Subcutaneous abdominal adipose tissue (tissue), 5 donors: ENCODE data around the gene MASP2.
"Not testable (repeated sequence)": the region's sequence is repeated elsewhere in the genome, so short reads cannot be mapped to it uniquely, and the experiment has no call there.

ENCODE experiments used
- H3K27ac ChIP-seq: one replicate; pipeline ENCODE4 v1.7.0; 2013; ENCODE audit warnings: low read depth, mild to moderate bottlenecking, inconsistent platforms, low read length, moderate library complexity
- H3K27me3 ChIP-seq, 5 donors: one replicate each; pipeline ENCODE4 v1.7.0; 2013; ENCODE audit warnings: low read length in 5 of 5, inconsistent platforms in 1 of 5; ENCODE audit not compliant: control insufficient read depth in 5 of 5, insufficient read depth in 4 of 5
- H3K36me3 ChIP-seq, 5 donors: one replicate each; pipeline ENCODE4 v1.7.0; 2013; ENCODE audit warnings: low read length in 5 of 5; ENCODE audit not compliant: control insufficient read depth in 5 of 5, insufficient read depth in 5 of 5
- H3K4me1 ChIP-seq, 5 donors: one replicate each; pipeline ENCODE4 v1.7.0; 2013; ENCODE audit warnings: low read length in 5 of 5, mild to moderate bottlenecking in 3 of 5, moderate library complexity in 1 of 5; ENCODE audit not compliant: control insufficient read depth in 5 of 5, insufficient read depth in 5 of 5
- H3K4me3 ChIP-seq, 5 donors: one replicate each; pipeline ENCODE4 v1.7.0; 2013; ENCODE audit warnings: low read length in 5 of 5, low read depth in 1 of 5
- H3K9ac ChIP-seq, 5 donors: one replicate each; pipeline ENCODE4 v1.7.0; 2013; ENCODE audit warnings: low read length in 5 of 5, mild to moderate bottlenecking in 4 of 5, moderate library complexity in 3 of 5
- H3K9me3 ChIP-seq, 5 donors: one replicate each; pipeline ENCODE4 v1.7.0; 2013; ENCODE audit warnings: low read length in 5 of 5; ENCODE audit not compliant: control insufficient read depth in 5 of 5
- donor health status: healthy.
- donor health status: healthy.
- donor health status: healthy.
- donor health status: healthy.
- donor health status: healthy.

The MASP2 gene

DNA sequence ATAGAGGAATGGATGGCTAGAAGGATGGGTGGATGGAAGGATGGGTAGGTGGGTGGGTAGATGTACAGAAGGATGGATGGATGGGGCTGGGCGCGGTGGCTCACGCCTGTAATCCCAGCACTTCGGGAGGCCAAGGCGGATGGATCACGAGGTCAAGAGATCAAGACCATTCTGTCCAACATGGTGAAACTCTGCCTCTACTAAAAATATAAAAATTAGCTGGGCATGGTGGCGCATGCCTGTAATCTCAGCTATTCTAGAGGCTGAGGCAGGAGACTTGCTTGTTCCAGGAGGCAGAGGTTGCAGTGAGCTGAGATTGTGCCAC lies 7.0 kb downstream of the MASP2 start:
- not testable (repeated sequence) for H3K36me3 ChIP-seq, H3K9me3 ChIP-seq, H3K9ac ChIP-seq, H3K4me3 ChIP-seq, H3K27ac ChIP-seq, H3K4me1 ChIP-seq
- peaks cover 0 to 11% (median 4%) of the 10 kb centered on the region in 5 donors for H3K27me3 ChIP-seq

DNA sequence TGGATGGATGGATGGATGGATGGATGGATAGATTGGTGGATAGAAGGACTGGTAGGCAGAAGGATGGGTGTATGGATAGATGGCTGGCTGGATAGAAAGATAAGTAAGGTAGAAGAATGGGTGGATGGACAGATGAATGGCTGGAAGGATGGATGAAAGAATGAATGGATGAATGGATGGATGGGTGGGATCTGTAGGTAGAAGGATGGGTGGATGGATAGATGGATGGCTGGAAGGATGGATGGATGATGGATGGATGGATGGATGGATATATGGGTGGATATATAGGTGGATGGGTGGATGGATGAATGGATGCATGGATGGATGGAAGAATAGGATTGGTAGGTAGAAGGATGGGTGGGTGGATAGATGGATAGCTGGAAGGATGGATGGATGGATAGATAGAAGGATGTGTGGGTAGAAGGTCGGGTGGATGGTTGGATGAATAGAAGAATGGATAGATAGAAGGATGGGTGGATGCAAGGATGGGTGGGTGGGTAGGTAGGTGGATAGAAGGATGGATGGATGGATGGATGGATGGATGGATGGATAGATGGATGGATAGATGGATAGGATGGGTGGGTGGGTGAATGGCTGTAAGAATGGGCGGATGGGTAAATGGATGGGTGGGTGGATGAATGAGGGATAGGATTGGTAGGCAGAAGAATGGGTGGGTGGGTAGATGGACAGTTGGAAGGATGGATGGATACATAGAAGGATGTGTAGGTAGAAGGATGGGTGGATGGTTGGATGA lies 7.5 kb downstream of the MASP2 start:
- peaks cover 0 to 11% (median 4%) of the 10 kb centered on the region in 5 donors for H3K27me3 ChIP-seq
- H3K36me3 ChIP-seq: no peaks in the 10 kb centered on the region
- H3K4me1 ChIP-seq: no peaks in the 10 kb centered on the region
- H3K27ac ChIP-seq: no peak overlapping the region
- no peaks in the 10 kb centered on the region for H3K9me3 ChIP-seq
- H3K4me3 ChIP-seq: no peak overlapping the region
- peak overlapping the region in 2 of 5 donors; percentile 25 to 54 for H3K9ac ChIP-seq

- Histone ChIP-seq H3K27me3 (peaks cover 0 to 11% (median 4%) of the 10 kb centered on the region in 5 donors), H3K27ac (no peak overlapping the region), H3K9ac (no peak overlapping the region), H3K36me3 (no peaks in the 10 kb centered on the region), H3K4me3 (no peak overlapping the region), H3K4me1 (no peaks in the 10 kb centered on the region), H3K9me3 (no peaks in the 10 kb centered on the region)
These were observed 9.3 kb downstream of the MASP2 start for GRCh38 chr1:11037740-11038182.

GRCh38 chr1:11037019-11037739 lies 9.9 kb downstream of the MASP2 start:
- not testable (repeated sequence) for H3K27ac ChIP-seq, H3K9me3 ChIP-seq, H3K4me3 ChIP-seq, H3K36me3 ChIP-seq, H3K9ac ChIP-seq, H3K4me1 ChIP-seq
- H3K27me3 ChIP-seq: peaks cover 0 to 11% (median 4%) of the 10 kb centered on the region in 5 donors

GRCh38 chr1:11031624-11032262 lies 15.3 kb downstream of the MASP2 start:
- Histone ChIP-seq H3K27me3 (no peaks in the 10 kb centered on the region), H3K9ac (no peak overlapping the region), H3K4me1 (no peaks in the 10 kb centered on the region), H3K4me3 (no peak overlapping the region), H3K9me3 (no peaks in the 10 kb centered on the region), H3K36me3 (peaks cover 12 to 24% (median 17%) of the 10 kb centered on the region in 5 donors), H3K27ac (no peak overlapping the region)

DNA sequence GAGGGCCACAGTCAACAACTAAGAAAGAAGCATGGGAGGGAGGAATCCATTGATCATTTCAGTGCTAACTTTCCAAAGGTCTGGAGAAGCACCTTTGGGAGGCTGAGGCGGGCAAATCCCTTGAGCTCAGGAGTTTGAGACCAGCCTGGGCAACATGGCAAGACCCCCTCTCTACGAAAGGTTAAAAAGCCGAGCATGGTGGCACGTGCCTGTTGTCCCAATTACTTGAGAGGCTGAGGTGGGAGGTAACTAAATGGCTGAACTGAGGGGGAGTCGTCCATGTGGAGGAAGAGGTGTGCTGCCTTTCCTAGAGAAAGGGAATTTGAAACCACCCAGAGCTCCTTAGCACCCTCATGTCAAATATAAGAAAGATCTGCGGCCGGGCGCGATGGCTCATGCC lies 16.2 kb downstream of the MASP2 start:
- no peaks in the 10 kb centered on the region for H3K9me3 ChIP-seq
- no peaks in the 10 kb centered on the region for H3K27me3 ChIP-seq
- peaks cover 0 to 4% (median 0%) of the 10 kb centered on the region in 5 donors for H3K4me1 ChIP-seq
- no peak overlapping the region for H3K27ac ChIP-seq
- H3K36me3 ChIP-seq: peaks cover 21 to 33% (median 26%) of the 10 kb centered on the region in 5 donors
- H3K9ac ChIP-seq: no peak overlapping the region
- no peak overlapping the region for H3K4me3 ChIP-seq

- Histone ChIP-seq H3K27me3 (no peaks in the 10 kb centered on the region), H3K4me1 (peaks cover 0 to 4% (median 0%) of the 10 kb centered on the region in 5 donors), H3K36me3 (peaks cover 46 to 59% (median 53%) of the 10 kb centered on the region in 5 donors), H3K27ac (no peak overlapping the region), H3K9me3 (no peaks in the 10 kb centered on the region), H3K9ac (no peak overlapping the region), H3K4me3 (no peak overlapping the region)
These were observed 19.0 kb downstream of the MASP2 start for GRCh38 chr1:11028018-11028417.

GRCh38 chr1:11027316-11027715 lies 19.7 kb downstream of the MASP2 start:
- peaks cover 50 to 66% (median 56%) of the 10 kb centered on the region in 5 donors for H3K36me3 ChIP-seq
- no peaks in the 10 kb centered on the region for H3K9me3 ChIP-seq
- H3K4me3 ChIP-seq: no peak overlapping the region
- H3K9ac ChIP-seq: no peak overlapping the region
- H3K27ac ChIP-seq: no peak overlapping the region
- no peaks in the 10 kb centered on the region for H3K27me3 ChIP-seq
- peaks cover 0 to 4% (median 0%) of the 10 kb centered on the region in 5 donors for H3K4me1 ChIP-seq

- Histone ChIP-seq H3K4me3 (no peak overlapping the region), H3K27me3 (no peaks in the 10 kb centered on the region), H3K9ac (no peak overlapping the region), H3K27ac (no peak overlapping the region), H3K36me3 (peaks cover 50 to 70% (median 60%) of the 10 kb centered on the region in 5 donors), H3K9me3 (no peaks in the 10 kb centered on the region), H3K4me1 (peaks cover 0 to 4% (median 0%) of the 10 kb centered on the region in 5 donors)
These were observed 20.1 kb downstream of the MASP2 start for GRCh38 chr1:11026903-11027302.

DNA sequence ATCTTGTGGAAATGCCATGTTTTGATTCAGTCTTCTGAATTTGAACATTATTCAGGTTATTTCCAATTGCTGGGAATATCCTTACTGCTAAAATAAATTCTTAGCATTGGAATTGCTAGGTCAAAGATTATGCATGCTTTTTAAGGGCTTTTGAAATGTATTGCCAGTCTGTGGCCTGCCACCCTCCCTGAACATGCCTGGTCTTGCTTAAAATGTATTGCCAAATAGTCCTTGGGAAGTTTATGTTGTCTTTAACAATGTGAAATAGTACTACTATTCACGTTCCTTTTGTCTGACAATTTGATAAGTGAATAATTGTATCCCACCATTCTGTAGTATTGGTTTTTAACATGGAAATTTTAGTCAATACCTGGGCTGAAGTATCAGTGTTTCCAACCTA lies 21.0 kb downstream of the MASP2 start:
- no peaks in the 10 kb centered on the region for H3K9me3 ChIP-seq
- H3K9ac ChIP-seq: no peak overlapping the region
- H3K36me3 ChIP-seq: peaks cover 50 to 78% (median 68%) of the 10 kb centered on the region in 5 donors
- no peaks in the 10 kb centered on the region for H3K27me3 ChIP-seq
- H3K4me1 ChIP-seq: peaks cover 0 to 4% (median 0%) of the 10 kb centered on the region in 5 donors
- no peak overlapping the region for H3K27ac ChIP-seq
- H3K4me3 ChIP-seq: no peak overlapping the region
